HL-60 (cell line): ENCODE data around the gene HS6ST2.

Source experiments
- DNase-seq, 2 experiments: peaks; one replicate each; pipeline ENCODE4 v3.0.0-alpha.2; 2010 to 2020; ENCODE audit warnings: low read depth in 1 of 2, low spot score in 1 of 2
- H3K27ac ChIP-seq: fragments of 250-450 bp; sonication (Bioruptor Pico); replicated peaks from 2 replicates; pipeline ENCODE4 v1.5.1; 2020; ENCODE audit warnings: mild to moderate bottlenecking, moderate library complexity
- H3K27me3 ChIP-seq: fragments of 250-450 bp; sonication (Bioruptor Pico); 2 replicates; pipeline ENCODE4 v1.5.1; 2021; ENCODE audit warnings: mild to moderate bottlenecking, moderate library complexity; ENCODE audit not compliant: insufficient read depth, poor library complexity, severe bottlenecking
- H3K4me3 ChIP-seq: replicated peaks from 2 replicates; pipeline ENCODE4 v1.5.1; 2011; ENCODE audit warnings: mild to moderate bottlenecking, control low read depth, low read length; ENCODE audit not compliant: insufficient read depth
- GABPA ChIP-seq: IDR thresholded peaks from 2 replicates; pipeline ENCODE4 v1.6.1; 2012; ENCODE audit warnings: low read depth
- POLR2AphosphoS5 ChIP-seq: IDR thresholded peaks from 2 replicates; pipeline ENCODE4 v1.6.1; 2012; ENCODE audit warnings: low read depth
- SPI1 ChIP-seq: IDR thresholded peaks from 2 replicates; pipeline ENCODE4 v1.6.1; 2012; ENCODE audit warnings: low read depth, mild to moderate bottlenecking, borderline replicate concordance
- TF ChIP-seq, protein P1 (sequence below): IDR thresholded peaks from one replicate; pipeline ENCODE4 v1.5.1; 2011; ENCODE audit warnings: low read length, control low read depth, inconsistent platforms; ENCODE audit not compliant: insufficient read depth
- TF ChIP-seq, protein P2 (sequence below): IDR thresholded peaks from 2 replicates; pipeline ENCODE4 v1.6.1; 2012; ENCODE audit warnings: low read depth; ENCODE audit not compliant: insufficient replicate concordance

HS6ST2 gene

DNA sequence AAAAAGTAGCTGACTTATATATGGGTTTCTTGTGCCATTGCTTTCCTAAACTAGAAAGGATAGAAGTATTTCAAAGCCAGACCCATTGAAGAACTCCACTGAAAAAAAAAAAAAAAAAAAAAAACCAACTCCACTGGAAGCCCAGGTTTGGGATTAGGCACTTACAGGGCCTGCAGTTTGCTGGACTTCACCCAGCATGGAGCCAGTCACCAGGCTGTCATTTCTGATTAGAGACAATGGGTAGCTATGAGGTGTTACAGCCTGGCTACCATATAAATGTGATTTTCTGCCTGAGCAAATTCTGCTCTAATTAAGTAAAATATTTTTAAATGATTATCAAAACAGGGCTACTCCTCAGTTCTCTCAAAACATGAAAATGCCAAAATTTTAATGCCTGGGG, 49.5 kb downstream of the HS6ST2 start:
- H3K27ac ChIP-seq = no peak overlapping the region
- TF ChIP-seq GABPA (no peak), SPI1 (no peak), POLR2AphosphoS5 (no peak)
- TF ChIP-seq, protein P1, sequence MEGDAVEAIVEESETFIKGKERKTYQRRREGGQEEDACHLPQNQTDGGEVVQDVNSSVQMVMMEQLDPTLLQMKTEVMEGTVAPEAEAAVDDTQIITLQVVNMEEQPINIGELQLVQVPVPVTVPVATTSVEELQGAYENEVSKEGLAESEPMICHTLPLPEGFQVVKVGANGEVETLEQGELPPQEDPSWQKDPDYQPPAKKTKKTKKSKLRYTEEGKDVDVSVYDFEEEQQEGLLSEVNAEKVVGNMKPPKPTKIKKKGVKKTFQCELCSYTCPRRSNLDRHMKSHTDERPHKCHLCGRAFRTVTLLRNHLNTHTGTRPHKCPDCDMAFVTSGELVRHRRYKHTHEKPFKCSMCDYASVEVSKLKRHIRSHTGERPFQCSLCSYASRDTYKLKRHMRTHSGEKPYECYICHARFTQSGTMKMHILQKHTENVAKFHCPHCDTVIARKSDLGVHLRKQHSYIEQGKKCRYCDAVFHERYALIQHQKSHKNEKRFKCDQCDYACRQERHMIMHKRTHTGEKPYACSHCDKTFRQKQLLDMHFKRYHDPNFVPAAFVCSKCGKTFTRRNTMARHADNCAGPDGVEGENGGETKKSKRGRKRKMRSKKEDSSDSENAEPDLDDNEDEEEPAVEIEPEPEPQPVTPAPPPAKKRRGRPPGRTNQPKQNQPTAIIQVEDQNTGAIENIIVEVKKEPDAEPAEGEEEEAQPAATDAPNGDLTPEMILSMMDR = no peak
- TF ChIP-seq, protein P2, sequence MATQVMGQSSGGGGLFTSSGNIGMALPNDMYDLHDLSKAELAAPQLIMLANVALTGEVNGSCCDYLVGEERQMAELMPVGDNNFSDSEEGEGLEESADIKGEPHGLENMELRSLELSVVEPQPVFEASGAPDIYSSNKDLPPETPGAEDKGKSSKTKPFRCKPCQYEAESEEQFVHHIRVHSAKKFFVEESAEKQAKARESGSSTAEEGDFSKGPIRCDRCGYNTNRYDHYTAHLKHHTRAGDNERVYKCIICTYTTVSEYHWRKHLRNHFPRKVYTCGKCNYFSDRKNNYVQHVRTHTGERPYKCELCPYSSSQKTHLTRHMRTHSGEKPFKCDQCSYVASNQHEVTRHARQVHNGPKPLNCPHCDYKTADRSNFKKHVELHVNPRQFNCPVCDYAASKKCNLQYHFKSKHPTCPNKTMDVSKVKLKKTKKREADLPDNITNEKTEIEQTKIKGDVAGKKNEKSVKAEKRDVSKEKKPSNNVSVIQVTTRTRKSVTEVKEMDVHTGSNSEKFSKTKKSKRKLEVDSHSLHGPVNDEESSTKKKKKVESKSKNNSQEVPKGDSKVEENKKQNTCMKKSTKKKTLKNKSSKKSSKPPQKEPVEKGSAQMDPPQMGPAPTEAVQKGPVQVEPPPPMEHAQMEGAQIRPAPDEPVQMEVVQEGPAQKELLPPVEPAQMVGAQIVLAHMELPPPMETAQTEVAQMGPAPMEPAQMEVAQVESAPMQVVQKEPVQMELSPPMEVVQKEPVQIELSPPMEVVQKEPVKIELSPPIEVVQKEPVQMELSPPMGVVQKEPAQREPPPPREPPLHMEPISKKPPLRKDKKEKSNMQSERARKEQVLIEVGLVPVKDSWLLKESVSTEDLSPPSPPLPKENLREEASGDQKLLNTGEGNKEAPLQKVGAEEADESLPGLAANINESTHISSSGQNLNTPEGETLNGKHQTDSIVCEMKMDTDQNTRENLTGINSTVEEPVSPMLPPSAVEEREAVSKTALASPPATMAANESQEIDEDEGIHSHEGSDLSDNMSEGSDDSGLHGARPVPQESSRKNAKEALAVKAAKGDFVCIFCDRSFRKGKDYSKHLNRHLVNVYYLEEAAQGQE = no peak
- no peaks in the 10 kb centered on the region for H3K27me3 ChIP-seq
- no peak for DNase-seq
- no peak overlapping the region for H3K4me3 ChIP-seq

DNA sequence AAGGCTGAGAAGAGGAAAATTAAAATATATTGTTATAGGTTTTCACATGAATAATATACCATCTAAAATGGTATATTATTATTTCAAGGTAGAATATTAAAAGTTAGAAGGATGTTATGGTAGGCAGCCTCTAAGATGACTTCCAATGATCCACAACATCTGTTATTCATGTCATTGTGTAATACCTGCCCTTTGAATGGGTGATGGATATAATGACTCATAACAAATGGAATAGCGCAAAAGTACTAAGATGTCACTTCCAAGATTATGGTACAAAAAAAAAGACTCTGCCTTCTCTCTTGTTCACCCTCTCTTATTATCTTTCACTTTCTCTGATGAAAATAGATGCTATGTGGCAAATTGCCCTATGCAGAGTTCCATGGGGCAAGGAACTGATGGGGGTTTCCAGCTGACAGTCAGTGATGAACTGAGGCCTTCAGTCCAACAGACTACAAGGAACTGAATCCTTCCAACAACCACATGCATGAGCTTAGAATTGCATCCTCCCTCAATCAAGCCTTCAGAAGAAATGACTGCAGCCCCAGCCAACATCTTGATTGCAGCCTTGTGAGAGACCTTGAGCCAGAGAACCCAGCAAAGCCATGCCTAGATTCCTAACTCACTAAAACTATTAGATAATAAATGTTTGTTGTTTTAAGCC, 57.7 kb downstream of the HS6ST2 start:
- TF ChIP-seq, protein P2 = no peak
- TF ChIP-seq SPI1 (no peak), POLR2AphosphoS5 (no peak), GABPA (no peak)
- TF ChIP-seq, protein P1 = no peak
- no peaks in the 10 kb centered on the region for H3K27me3 ChIP-seq
- H3K27ac ChIP-seq = no peak overlapping the region
- no peak for DNase-seq
- H3K4me3 ChIP-seq = no peak overlapping the region

DNA sequence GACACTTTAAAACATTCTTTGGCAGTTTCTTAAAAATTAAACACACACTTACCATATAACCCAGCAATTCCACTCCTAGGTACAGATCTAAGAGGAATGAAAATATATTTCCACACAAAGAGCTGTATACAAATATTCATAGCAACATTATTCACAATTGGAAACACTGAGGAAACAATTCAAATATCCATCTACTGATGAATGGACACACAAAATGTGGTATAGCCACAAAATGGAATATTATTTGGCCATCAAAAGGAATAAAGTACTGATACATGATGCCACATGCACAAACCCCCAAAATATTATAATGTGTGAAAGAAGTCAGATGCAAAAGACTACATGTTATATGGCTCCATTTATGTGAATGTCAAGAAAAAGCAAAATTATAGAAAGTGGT, 70.9 kb downstream of the HS6ST2 start:
- H3K4me3 ChIP-seq = no peak overlapping the region
- no peak for DNase-seq
- TF ChIP-seq, protein P1 = no peak
- TF ChIP-seq, protein P2 = no peak
- TF ChIP-seq GABPA (no peak), SPI1 (no peak)
- H3K27ac ChIP-seq = no peak overlapping the region
- no peaks in the 10 kb centered on the region for H3K27me3 ChIP-seq
